Endodermal cell (in vitro differentiated cells): ENCODE measurements around the gene GPR141. TPM values are rescaled to one million over a fixed set of nuclear protein-coding genes. Genes with fewer than 3 reads are reported as not detected.

Experiments used
- DNase-seq: peaks from one replicate; pipeline ENCODE4 v3.0.0-alpha.2; 2017
- H3K27ac ChIP-seq: 2 replicates; pipeline ENCODE4 v1.5.1; 2013; ENCODE audit warnings: mild to moderate bottlenecking, low read depth, low read length, moderate library complexity
- H3K27me3 ChIP-seq: 2 replicates; pipeline ENCODE4 v1.6.1; 2013; ENCODE audit warnings: mild to moderate bottlenecking, low read length, moderate library complexity; ENCODE audit not compliant: insufficient read depth, control insufficient read depth, poor library complexity, severe bottlenecking
- H3K36me3 ChIP-seq: 2 replicates; pipeline ENCODE4 v1.7.0; 2013; ENCODE audit warnings: mild to moderate bottlenecking, low read length, moderate library complexity; ENCODE audit not compliant: control insufficient read depth, insufficient read depth
- H3K4me1 ChIP-seq: one replicate; pipeline ENCODE4 v1.7.0; 2013; ENCODE audit warnings: low read length; ENCODE audit not compliant: control insufficient read depth, insufficient read depth
- H3K4me3 ChIP-seq: 2 replicates; pipeline ENCODE4 v1.5.1; 2013; ENCODE audit warnings: mild to moderate bottlenecking, low read length, moderate library complexity
- H3K9ac ChIP-seq: 2 replicates; pipeline ENCODE4 v1.6.1; 2013; ENCODE audit warnings: mild to moderate bottlenecking, low read length, moderate library complexity; ENCODE audit not compliant: poor library complexity, severe bottlenecking; ENCODE audit errors: extremely low read depth
- H3K9me3 ChIP-seq: 2 replicates; pipeline ENCODE4 v1.6.1; 2013; ENCODE audit warnings: mild to moderate bottlenecking, low read length, moderate library complexity; ENCODE audit not compliant: control insufficient read depth
- H3K27ac Mint-ChIP-seq: 2 replicates; pipeline ENCODE4 v1.8.0; 2020; ENCODE audit warnings: mixed read lengths
- H3K27me3 Mint-ChIP-seq: 2 replicates; pipeline ENCODE4 v1.8.0; 2021; ENCODE audit warnings: mild to moderate bottlenecking, mixed read lengths; ENCODE audit not compliant: insufficient read depth
- H3K36me3 Mint-ChIP-seq: 2 replicates; pipeline ENCODE4 v1.8.0; 2020; ENCODE audit warnings: low read depth, mixed read lengths
- H3K4me1 Mint-ChIP-seq: 2 replicates; pipeline ENCODE4 v1.8.0; 2020; ENCODE audit warnings: mixed read lengths
- H3K4me3 Mint-ChIP-seq: 2 replicates; pipeline ENCODE4 v1.8.0; 2020; ENCODE audit warnings: mild to moderate bottlenecking, moderate library complexity, mixed read lengths
- H3K9me3 Mint-ChIP-seq: 2 replicates; pipeline ENCODE4 v1.8.0; 2020; ENCODE audit warnings: mild to moderate bottlenecking, mixed read lengths
- WGBS, 2 experiments: methylation state at CpG; one replicate each; pipeline versions ENCODE4 v1.1.5 to v1.1.7; 2013; ENCODE audit warnings: missing lambda C conversion rate in 2 of 2, mixed read lengths in 1 of 2; ENCODE audit not compliant: insufficient coverage in 1 of 2, insufficient read length in 1 of 2; 5-methylcytosine and 5-hydroxymethylcytosine counted together
- total RNA-seq, 2 donors: library from RNA; stranded (reverse); fragmentation: NEBNext Ultra II Directional in 1 of 2; extraction: Animal tissue kit (Norgen Biotek cat#: 25700) in 1 of 2; gene quantifications; 2 replicates in 1 of 2; 3 replicates in 1 of 2; pipeline ENCODE4 v1.2.1, GENCODE V29; 2021
- TF ChIP-seq, protein P1 (sequence below): fragments of 200-600 bp; sonication (generic); conservative IDR thresholded peaks from 2 replicates; pipeline ENCODE4 v1.5.0; 2021; ENCODE audit warnings: antibody characterized with exemption, mild to moderate bottlenecking

GPR141 gene
- total RNA-seq, 2 donors from 2014 or later, result 1.9 to 3.9 TPM

GRCh38 chr7:37784015-37784414 lies 100.4 kb downstream of the GPR141 start:
- Histone ChIP-seq H3K27me3 (no peaks in the 10 kb centered on the region), H3K9ac (no peak overlapping the region), H3K36me3 (no peaks in the 10 kb centered on the region), H3K4me1 (no peaks in the 10 kb centered on the region), H3K27ac (no peak overlapping the region), H3K9me3 (no peaks in the 10 kb centered on the region), H3K4me3 (no peak overlapping the region)
- WGBS, 2 experiments, result 83 to 96% methylated on average over 2 to 3 of the region's 3 CpGs
- H3K9me3 Mint-ChIP-seq, result no peaks in the 10 kb centered on the region
- no peaks in the 10 kb centered on the region for H3K36me3 Mint-ChIP-seq
- TF ChIP-seq, protein P1, sequence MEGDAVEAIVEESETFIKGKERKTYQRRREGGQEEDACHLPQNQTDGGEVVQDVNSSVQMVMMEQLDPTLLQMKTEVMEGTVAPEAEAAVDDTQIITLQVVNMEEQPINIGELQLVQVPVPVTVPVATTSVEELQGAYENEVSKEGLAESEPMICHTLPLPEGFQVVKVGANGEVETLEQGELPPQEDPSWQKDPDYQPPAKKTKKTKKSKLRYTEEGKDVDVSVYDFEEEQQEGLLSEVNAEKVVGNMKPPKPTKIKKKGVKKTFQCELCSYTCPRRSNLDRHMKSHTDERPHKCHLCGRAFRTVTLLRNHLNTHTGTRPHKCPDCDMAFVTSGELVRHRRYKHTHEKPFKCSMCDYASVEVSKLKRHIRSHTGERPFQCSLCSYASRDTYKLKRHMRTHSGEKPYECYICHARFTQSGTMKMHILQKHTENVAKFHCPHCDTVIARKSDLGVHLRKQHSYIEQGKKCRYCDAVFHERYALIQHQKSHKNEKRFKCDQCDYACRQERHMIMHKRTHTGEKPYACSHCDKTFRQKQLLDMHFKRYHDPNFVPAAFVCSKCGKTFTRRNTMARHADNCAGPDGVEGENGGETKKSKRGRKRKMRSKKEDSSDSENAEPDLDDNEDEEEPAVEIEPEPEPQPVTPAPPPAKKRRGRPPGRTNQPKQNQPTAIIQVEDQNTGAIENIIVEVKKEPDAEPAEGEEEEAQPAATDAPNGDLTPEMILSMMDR, result no peak
- no peak overlapping the region for H3K4me3 Mint-ChIP-seq
- peaks cover 10% of the 10 kb centered on the region for H3K4me1 Mint-ChIP-seq
- no peaks in the 10 kb centered on the region for H3K27me3 Mint-ChIP-seq
- no peak overlapping the region for H3K27ac Mint-ChIP-seq
- no peak for DNase-seq

GRCh38 chr7:37786741-37787569 lies 103.4 kb downstream of the GPR141 start:
- TF ChIP-seq, protein P1, result no peak
- Mint-ChIP-seq H3K4me3 (no peak overlapping the region), H3K27me3 (no peaks in the 10 kb centered on the region), H3K27ac (no peak overlapping the region), H3K4me1 (peaks cover 9% of the 10 kb centered on the region), H3K36me3 (no peaks in the 10 kb centered on the region), H3K9me3 (no peaks in the 10 kb centered on the region)
- no peak for DNase-seq
- H3K9ac ChIP-seq, result no peak overlapping the region
- 86 to 97% methylated on average over 3 to 6 of the region's 6 CpGs for WGBS, 2 experiments
- no peak overlapping the region for H3K27ac ChIP-seq
- H3K36me3 ChIP-seq, result no peaks in the 10 kb centered on the region
- H3K4me3 ChIP-seq, result no peak overlapping the region
- H3K27me3 ChIP-seq, result no peaks in the 10 kb centered on the region
- H3K9me3 ChIP-seq, result no peaks in the 10 kb centered on the region
- H3K4me1 ChIP-seq, result no peaks in the 10 kb centered on the region

Other genes starting within 250 kb of the GPR141 start
- 100 to 1,000 TPM; 120 to 131 TPM for gene ELMO1, start 234.9 kb upstream of the GPR141 start, total RNA-seq
- gene NME8, start 164.8 kb downstream of the GPR141 start, total RNA-seq, result 1 to 10 TPM; 2.3 to 9.2 TPM
- gene SFRP4, start 233.1 kb downstream of the GPR141 start, total RNA-seq, result not detected
- gene EPDR1, start 236.9 kb downstream of the GPR141 start, total RNA-seq, result 1 to 10 TPM; 2.7 to 7.3 TPM